Measurements from ENCODE around the gene GARIN5B. TPM values are rescaled to one million over a fixed set of nuclear protein-coding genes. Genes with fewer than 3 reads are reported as not detected.

GARIN5B gene
- polyA plus RNA-seq, 1 donor from 2014 or later = not detected

DNA sequence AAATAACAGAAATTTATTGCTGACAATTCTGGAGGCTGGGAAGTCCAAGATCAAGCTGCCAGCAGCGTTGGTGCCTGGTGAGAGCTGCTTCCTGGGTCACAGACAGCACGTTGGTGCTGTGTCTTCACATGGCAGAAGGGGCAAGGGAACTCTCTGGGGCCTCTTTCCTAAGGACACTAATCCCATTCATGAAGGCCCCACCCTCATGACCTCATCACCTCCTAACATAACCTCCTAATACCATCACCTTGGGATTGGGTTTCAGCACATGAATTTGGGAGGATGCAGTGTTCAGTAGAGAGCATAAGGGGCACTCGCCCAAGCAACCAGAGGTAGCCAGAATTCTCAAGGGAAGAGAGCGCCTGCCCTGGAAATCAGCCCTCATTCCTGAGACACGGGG, 53.6 kb downstream of the GARIN5B start:
- Histone ChIP-seq H3K27ac (ENCODE audit: low read length) (no peak overlapping the region), H3K9me2 (ENCODE audit: insufficient read depth, low read length) (no peaks in the 10 kb centered on the region), H3K4me3 (ENCODE audit: low read length) (no peak overlapping the region), H3K36me3 (ENCODE audit: insufficient read depth, low read length) (no peaks in the 10 kb centered on the region), H3K4me2 (ENCODE audit: low read length) (no peak overlapping the region), H3K79me2 (replicated peaks; ENCODE audit: insufficient read depth, low read length) (no peaks in the 10 kb centered on the region), H3K9ac (ENCODE audit: low read length) (no peak overlapping the region), H2AFZ (ENCODE audit: low read depth, low read length) (no peak overlapping the region), H3F3A (ENCODE audit: insufficient read depth, low read length, poor library complexity, severe bottlenecking) (no peaks in the 10 kb centered on the region), H4K20me1 (ENCODE audit: insufficient read depth) (no peaks in the 10 kb centered on the region), H3K9me3 (ENCODE audit: low read length) (no peaks in the 10 kb centered on the region), H3K27me3 (ENCODE audit: insufficient read depth, low read depth, low read length) (no peaks in the 10 kb centered on the region)
- no peak for TF ChIP-seq MXI1 (conservative IDR thresholded peaks at IDR 0.05; ENCODE audit: poor library complexity, severe bottlenecking)
- TF ChIP-seq, protein P1, sequence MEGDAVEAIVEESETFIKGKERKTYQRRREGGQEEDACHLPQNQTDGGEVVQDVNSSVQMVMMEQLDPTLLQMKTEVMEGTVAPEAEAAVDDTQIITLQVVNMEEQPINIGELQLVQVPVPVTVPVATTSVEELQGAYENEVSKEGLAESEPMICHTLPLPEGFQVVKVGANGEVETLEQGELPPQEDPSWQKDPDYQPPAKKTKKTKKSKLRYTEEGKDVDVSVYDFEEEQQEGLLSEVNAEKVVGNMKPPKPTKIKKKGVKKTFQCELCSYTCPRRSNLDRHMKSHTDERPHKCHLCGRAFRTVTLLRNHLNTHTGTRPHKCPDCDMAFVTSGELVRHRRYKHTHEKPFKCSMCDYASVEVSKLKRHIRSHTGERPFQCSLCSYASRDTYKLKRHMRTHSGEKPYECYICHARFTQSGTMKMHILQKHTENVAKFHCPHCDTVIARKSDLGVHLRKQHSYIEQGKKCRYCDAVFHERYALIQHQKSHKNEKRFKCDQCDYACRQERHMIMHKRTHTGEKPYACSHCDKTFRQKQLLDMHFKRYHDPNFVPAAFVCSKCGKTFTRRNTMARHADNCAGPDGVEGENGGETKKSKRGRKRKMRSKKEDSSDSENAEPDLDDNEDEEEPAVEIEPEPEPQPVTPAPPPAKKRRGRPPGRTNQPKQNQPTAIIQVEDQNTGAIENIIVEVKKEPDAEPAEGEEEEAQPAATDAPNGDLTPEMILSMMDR (IDR thresholded peaks at IDR 0.05; ENCODE audit: poor library complexity, severe bottlenecking) = no peak

DNA sequence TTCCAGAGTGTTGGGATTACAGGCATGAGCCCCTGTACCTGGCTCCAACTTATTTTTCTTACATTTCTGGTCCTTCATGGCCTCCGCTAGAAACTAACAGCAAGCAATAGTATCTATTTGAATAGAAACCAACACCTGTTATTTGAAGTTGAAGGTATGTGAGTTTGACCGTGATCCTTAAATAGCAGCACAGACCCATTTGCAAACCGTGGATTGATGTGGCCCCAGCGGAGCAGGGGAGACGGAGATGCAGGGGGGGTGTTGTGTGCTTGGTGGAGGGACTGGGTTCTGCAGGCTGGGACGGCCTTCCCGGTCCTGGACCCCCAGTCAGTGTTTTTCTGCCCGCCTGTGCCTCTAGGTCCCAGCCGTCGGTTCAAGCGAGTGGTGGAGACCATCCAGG, 54.8 kb downstream of the GARIN5B start:
- Histone ChIP-seq H3K9me2 (ENCODE audit: insufficient read depth, low read length) (no peaks in the 10 kb centered on the region), H3K9ac (ENCODE audit: low read length) (no peak overlapping the region), H3K4me3 (ENCODE audit: low read length) (no peak overlapping the region), H3K79me2 (replicated peaks; ENCODE audit: insufficient read depth, low read length) (no peaks in the 10 kb centered on the region), H3K27ac (ENCODE audit: low read length) (no peak overlapping the region), H3K9me3 (ENCODE audit: low read length) (no peaks in the 10 kb centered on the region), H3K4me2 (ENCODE audit: low read length) (no peak overlapping the region), H2AFZ (ENCODE audit: low read depth, low read length) (no peak overlapping the region), H4K20me1 (ENCODE audit: insufficient read depth) (no peaks in the 10 kb centered on the region), H3K27me3 (ENCODE audit: insufficient read depth, low read depth, low read length) (no peaks in the 10 kb centered on the region), H3K36me3 (ENCODE audit: insufficient read depth, low read length) (no peaks in the 10 kb centered on the region), H3F3A (ENCODE audit: insufficient read depth, low read length, poor library complexity, severe bottlenecking) (no peaks in the 10 kb centered on the region)
- TF ChIP-seq, protein P1 (IDR thresholded peaks at IDR 0.05; ENCODE audit: poor library complexity, severe bottlenecking) = no peak

DNA sequence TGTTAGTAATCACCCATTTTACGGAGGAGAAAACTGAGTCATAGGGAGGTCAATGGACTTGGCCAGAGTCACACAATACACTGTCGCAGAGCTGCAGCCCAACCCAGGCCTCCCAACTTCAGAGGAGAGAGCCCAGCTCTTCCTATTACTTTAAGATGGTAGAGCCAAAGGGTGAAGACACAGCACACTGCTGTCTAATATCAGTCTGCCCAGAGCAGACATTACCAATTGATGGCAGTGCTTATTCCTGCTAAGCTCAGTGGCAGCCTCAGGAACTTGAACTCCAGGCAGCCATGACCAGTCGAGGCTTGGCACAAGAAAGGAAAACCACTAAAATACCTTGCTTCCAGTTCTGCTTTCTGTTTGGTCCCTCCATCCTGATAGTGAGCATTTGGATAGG, 56.3 kb downstream of the GARIN5B start:
- H3K9me2 ChIP-seq (ENCODE audit: insufficient read depth, low read length) = no peaks in the 10 kb centered on the region
- H2AFZ ChIP-seq (ENCODE audit: low read depth, low read length) = no peak overlapping the region
- H3F3A ChIP-seq (ENCODE audit: insufficient read depth, low read length, poor library complexity, severe bottlenecking) = no peaks in the 10 kb centered on the region
- no peak overlapping the region for H3K4me3 ChIP-seq (ENCODE audit: low read length)
- TF ChIP-seq EP300 (conservative IDR thresholded peaks at IDR 0.05; ENCODE audit: poor library complexity, severe bottlenecking) (no peak), TAF1 (IDR thresholded peaks at IDR 0.05; ENCODE audit: low read depth) (no peak), MXI1 (conservative IDR thresholded peaks at IDR 0.05; ENCODE audit: poor library complexity, severe bottlenecking) (no peak), RAD21 (conservative IDR thresholded peaks at IDR 0.05) (no peak), SMC3 (conservative IDR thresholded peaks at IDR 0.05; ENCODE audit: poor library complexity) (no peak), POLR2AphosphoS5 (IDR thresholded peaks at IDR 0.05) (no peak), EZH2 (IDR thresholded peaks at IDR 0.05; ENCODE audit: borderline replicate concordance, insufficient read depth, low read length, poor library complexity, severe bottlenecking) (no peak)
- TF ChIP-seq, protein P1 (IDR thresholded peaks at IDR 0.05; ENCODE audit: poor library complexity, severe bottlenecking) = no peak
- TF ChIP-seq, protein P2, sequence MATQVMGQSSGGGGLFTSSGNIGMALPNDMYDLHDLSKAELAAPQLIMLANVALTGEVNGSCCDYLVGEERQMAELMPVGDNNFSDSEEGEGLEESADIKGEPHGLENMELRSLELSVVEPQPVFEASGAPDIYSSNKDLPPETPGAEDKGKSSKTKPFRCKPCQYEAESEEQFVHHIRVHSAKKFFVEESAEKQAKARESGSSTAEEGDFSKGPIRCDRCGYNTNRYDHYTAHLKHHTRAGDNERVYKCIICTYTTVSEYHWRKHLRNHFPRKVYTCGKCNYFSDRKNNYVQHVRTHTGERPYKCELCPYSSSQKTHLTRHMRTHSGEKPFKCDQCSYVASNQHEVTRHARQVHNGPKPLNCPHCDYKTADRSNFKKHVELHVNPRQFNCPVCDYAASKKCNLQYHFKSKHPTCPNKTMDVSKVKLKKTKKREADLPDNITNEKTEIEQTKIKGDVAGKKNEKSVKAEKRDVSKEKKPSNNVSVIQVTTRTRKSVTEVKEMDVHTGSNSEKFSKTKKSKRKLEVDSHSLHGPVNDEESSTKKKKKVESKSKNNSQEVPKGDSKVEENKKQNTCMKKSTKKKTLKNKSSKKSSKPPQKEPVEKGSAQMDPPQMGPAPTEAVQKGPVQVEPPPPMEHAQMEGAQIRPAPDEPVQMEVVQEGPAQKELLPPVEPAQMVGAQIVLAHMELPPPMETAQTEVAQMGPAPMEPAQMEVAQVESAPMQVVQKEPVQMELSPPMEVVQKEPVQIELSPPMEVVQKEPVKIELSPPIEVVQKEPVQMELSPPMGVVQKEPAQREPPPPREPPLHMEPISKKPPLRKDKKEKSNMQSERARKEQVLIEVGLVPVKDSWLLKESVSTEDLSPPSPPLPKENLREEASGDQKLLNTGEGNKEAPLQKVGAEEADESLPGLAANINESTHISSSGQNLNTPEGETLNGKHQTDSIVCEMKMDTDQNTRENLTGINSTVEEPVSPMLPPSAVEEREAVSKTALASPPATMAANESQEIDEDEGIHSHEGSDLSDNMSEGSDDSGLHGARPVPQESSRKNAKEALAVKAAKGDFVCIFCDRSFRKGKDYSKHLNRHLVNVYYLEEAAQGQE (IDR thresholded peaks at IDR 0.05; ENCODE audit: borderline replicate concordance) = no peak
- H3K9me3 ChIP-seq (ENCODE audit: low read length) = no peaks in the 10 kb centered on the region
- no peaks in the 10 kb centered on the region for H4K20me1 ChIP-seq (ENCODE audit: insufficient read depth)
- H3K27me3 ChIP-seq (ENCODE audit: insufficient read depth, low read depth, low read length) = no peaks in the 10 kb centered on the region
- H3K79me2 ChIP-seq (replicated peaks; ENCODE audit: insufficient read depth, low read length) = no peaks in the 10 kb centered on the region
- H3K4me2 ChIP-seq (ENCODE audit: low read length) = no peak overlapping the region
- H3K36me3 ChIP-seq (ENCODE audit: insufficient read depth, low read length) = no peaks in the 10 kb centered on the region
- no peak overlapping the region for H3K9ac ChIP-seq (ENCODE audit: low read length)
- H3K27ac ChIP-seq (ENCODE audit: low read length) = no peak overlapping the region
